Thymus (tissue), 11 donors: ENCODE measurements around the gene PFN3. TPM values are rescaled to one million over a fixed set of nuclear protein-coding genes. Genes with fewer than 3 reads are reported as not detected.
A peak's percentile ranks its signal among the peaks of the same experiment; 100 is the strongest.

Experiments
- DNase-seq, 9 donors: peaks; one replicate each; pipeline ENCODE4 v3.0.0-alpha.2; 2013; ENCODE audit warnings: low spot score in 9 of 9, low read depth in 6 of 9, missing footprints in 1 of 9
- H3K27ac ChIP-seq, 2 donors: one replicate each; pipeline ENCODE4 v1.5.1; 2013; ENCODE audit warnings: control low read depth in 1 of 2, low read depth in 1 of 2, low read length in 1 of 2, mild to moderate bottlenecking in 1 of 2, moderate library complexity in 1 of 2
- H3K27me3 ChIP-seq, 2 donors: one replicate each; pipeline ENCODE4 v1.5.1; 2013; ENCODE audit warnings: low read length in 1 of 2; ENCODE audit not compliant: control insufficient read depth in 2 of 2, insufficient read depth in 1 of 2
- H3K36me3 ChIP-seq, 2 donors: one replicate each; pipeline ENCODE4 v1.5.1; 2013; ENCODE audit warnings: low read length in 1 of 2, mild to moderate bottlenecking in 1 of 2, moderate library complexity in 1 of 2; ENCODE audit not compliant: control insufficient read depth in 2 of 2, insufficient read depth in 2 of 2
- H3K4me1 ChIP-seq, 2 donors: one replicate each; pipeline ENCODE4 v1.5.1; 2013; ENCODE audit warnings: low read length in 2 of 2; ENCODE audit not compliant: control insufficient read depth in 2 of 2, insufficient read depth in 2 of 2
- H3K4me3 ChIP-seq, 2 donors: one replicate each; pipeline ENCODE4 v1.5.1; 2013; ENCODE audit warnings: low read length in 2 of 2, control low read depth in 1 of 2, mild to moderate bottlenecking in 1 of 2
- H3K9me3 ChIP-seq, 2 donors: one replicate each; pipeline ENCODE4 v1.5.1; 2013; ENCODE audit warnings: low read length in 1 of 2, mild to moderate bottlenecking in 1 of 2; ENCODE audit not compliant: control insufficient read depth in 2 of 2, insufficient read depth in 1 of 2
- WGBS: extraction: QIAGEN DNeasy Blood & Tissue Kit; methylation state at CpG from one replicate; pipeline ENCODE4 v1.1.7; 2013; 5-methylcytosine and 5-hydroxymethylcytosine counted together
- polyA plus RNA-seq: library from polyadenylated mRNA; stranded (reverse); fragments of 200-250 nt; gene quantifications from one replicate; pipeline ENCODE4 v1.2.3, GENCODE V29; 2013
- total RNA-seq: library from RNA; stranded (reverse); fragments of 120-200 nt; gene quantifications from one replicate; pipeline ENCODE4 v1.2.4, GENCODE V29; 2013
- donor health status: healthy.

The PFN3 gene
- total and polyA plus RNA-seq, 2 donors = not detected

DNA sequence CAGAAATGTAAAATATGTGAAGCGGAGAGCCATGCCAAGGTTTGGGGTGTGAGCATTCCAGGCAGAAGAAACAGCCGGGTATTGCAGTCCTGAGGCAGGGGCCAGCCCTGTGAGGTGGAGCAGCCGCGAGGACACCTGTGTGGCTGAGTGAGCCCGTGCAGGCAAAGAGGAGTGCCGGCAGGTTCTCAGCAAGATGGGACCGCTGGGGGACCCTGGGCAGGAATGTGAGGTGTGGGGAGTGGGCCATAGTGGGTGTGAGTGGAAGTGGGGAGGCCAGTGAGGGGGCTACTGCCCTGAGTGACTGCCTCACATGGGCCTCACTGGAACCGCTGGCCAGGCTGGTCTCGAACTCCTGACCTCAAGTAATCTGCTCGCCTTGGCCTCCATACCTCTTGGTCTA is 38.0 kb upstream of the PFN3 start:
- Histone ChIP-seq H3K27me3 (no peaks in the 10 kb centered on the region), H3K4me3 (no peak overlapping the region), H3K4me1 (peaks cover 0 to 17% of the 10 kb centered on the region in 2 donors), H3K36me3 (peaks cover 88 to 96% of the 10 kb centered on the region in 2 donors), H3K9me3 (no peaks in the 10 kb centered on the region), H3K27ac (no peak overlapping the region)
- DNase-seq = no peak
- 98% methylated on average over 10 of the region's 10 CpGs for WGBS

DNA sequence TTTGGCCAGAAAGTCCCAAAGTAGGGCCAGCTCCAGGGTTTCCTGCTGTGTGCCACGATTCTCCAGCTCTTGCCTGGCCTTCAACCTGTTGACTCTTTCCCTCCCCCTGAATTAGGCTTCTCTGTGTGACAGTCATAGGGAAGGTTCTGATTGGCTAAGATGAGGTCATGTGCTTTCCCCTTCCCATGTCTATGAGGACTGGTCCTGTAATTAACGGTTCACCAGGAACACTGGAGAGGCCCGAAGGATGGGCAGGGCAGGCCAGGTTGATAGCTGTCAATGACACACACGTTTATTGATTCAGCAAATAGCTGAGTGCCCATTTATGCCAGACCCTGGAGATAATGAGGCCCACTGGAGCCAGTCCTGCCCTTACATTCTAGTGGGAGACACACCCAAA is 37.2 kb upstream of the PFN3 start:
- H3K27ac ChIP-seq = no peak overlapping the region
- H3K4me1 ChIP-seq = peaks cover 1 to 25% of the 10 kb centered on the region in 2 donors
- no peaks in the 10 kb centered on the region for H3K27me3 ChIP-seq
- H3K4me3 ChIP-seq = no peak overlapping the region
- DNase-seq = no peak
- H3K36me3 ChIP-seq = peaks cover 88 to 96% of the 10 kb centered on the region in 2 donors
- H3K9me3 ChIP-seq = no peaks in the 10 kb centered on the region
- WGBS = 96% methylated on average over 4 of the region's 4 CpGs

DNA sequence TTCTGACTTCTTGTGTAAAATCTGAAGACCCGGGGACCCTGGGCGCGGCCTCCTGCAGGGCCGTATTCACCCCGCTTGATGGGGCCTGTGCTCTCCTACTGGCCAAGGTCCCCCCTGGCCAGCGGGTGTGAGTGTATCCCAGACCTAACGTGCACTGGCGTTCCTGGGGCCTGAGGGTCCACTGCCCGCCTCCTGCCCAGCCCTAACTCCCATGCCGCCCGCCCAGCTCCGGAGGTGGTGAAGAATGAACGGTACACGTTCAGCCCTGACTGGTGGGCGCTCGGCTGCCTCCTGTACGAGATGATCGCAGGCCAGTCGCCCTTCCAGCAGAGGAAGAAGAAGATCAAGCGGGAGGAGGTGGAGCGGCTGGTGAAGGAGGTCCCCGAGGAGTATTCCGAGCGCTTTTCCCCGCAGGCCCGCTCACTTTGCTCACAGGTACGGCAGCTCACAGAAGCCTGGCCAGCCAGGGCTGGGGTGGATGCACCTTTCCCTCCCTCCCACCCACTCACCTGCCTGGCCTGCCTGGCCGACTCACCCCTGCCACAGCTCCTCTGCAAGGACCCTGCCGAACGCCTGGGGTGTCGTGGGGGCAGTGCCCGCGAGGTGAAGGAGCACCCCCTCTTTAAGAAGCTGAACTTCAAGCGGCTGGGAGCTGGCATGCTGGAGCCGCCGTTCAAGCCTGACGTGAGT is 35.5 kb upstream of the PFN3 start:
- WGBS = 96% methylated on average over 37 of the region's 37 CpGs
- no peaks in the 10 kb centered on the region for H3K9me3 ChIP-seq
- H3K4me3 ChIP-seq = no peak overlapping the region
- peaks cover 86 to 96% of the 10 kb centered on the region in 2 donors for H3K36me3 ChIP-seq
- H3K4me1 ChIP-seq = peaks cover 18 to 41% of the 10 kb centered on the region in 2 donors
- H3K27ac ChIP-seq = no peak overlapping the region
- H3K27me3 ChIP-seq = no peaks in the 10 kb centered on the region
- DNase-seq = no peak

DNA sequence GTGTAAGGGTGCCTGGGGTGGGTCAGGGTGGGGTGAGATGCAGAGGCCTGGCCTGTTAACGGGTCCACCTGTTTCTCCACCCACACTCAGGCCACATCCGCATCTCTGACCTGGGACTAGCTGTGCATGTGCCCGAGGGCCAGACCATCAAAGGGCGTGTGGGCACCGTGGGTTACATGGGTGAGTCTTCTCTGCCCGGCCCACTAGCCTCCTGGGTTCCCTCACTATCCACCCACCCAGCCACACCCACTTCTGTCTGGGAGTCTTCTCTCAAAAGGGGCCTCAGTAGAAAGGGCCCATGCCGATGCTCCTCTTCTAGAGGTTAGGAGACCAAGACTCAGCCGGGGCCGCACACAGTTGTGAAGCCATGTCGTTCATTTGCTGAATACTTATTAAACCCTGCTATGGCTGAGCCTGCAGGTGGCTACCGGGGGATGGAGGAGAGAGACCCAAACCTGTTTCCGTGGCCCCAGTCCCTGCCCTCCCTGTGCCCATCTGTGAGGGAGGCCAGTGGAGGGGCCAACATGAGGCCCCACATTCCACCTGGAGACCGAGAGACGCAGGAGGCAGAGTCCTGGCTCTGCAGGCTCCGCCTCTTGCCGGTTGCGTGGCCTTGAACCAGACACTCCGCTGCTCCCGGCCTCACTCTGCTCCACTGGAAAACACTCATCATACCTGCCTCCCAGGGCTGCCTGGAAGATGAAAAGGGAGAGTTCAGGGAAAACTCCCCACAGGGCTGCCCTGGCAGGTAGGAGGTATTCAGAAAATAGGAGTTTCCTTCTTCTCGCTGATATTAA is 34.7 kb upstream of the PFN3 start:
- no peak overlapping the region for H3K27ac ChIP-seq
- no peak overlapping the region for H3K4me3 ChIP-seq

DNA sequence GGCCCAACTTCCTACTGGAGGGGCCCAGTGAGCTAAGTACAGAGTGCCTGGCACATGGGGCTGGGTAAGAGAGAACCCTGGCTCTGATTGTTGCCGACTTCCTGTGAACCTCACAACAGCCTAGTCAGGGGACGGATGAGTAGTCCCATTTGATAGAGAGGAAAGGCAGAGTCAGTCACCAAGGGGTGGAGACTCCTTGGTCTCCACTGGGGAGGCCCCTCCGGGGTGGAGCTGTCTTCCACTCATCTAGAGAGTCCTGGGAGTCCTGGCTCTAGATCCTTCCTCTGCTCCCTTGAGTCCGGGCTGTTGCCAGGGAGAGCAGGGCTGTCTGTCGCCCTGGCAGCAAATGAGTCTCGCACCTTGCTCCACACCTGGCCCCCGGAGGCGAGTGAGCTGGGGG is 34.0 kb upstream of the PFN3 start:
- peaks cover 33 to 57% of the 10 kb centered on the region in 2 donors for H3K4me1 ChIP-seq
- no peak overlapping the region for H3K27ac ChIP-seq
- H3K9me3 ChIP-seq = no peaks in the 10 kb centered on the region
- no peak overlapping the region for H3K4me3 ChIP-seq
- H3K27me3 ChIP-seq = no peaks in the 10 kb centered on the region
- DNase-seq = no peak
- peaks cover 74 to 95% of the 10 kb centered on the region in 2 donors for H3K36me3 ChIP-seq
- WGBS = 96% methylated on average over 8 of the region's 8 CpGs

More for the DNA sequence above, 34.7 kb upstream of the PFN3 start:
- no peak for DNase-seq
- Histone ChIP-seq H3K9me3 (no peaks in the 10 kb centered on the region), H3K4me1 (peaks cover 26 to 50% of the 10 kb centered on the region in 2 donors), H3K27me3 (no peaks in the 10 kb centered on the region), H3K36me3 (peaks cover 78 to 96% of the 10 kb centered on the region in 2 donors)
- WGBS = 98% methylated on average over 20 of the region's 20 CpGs

DNA sequence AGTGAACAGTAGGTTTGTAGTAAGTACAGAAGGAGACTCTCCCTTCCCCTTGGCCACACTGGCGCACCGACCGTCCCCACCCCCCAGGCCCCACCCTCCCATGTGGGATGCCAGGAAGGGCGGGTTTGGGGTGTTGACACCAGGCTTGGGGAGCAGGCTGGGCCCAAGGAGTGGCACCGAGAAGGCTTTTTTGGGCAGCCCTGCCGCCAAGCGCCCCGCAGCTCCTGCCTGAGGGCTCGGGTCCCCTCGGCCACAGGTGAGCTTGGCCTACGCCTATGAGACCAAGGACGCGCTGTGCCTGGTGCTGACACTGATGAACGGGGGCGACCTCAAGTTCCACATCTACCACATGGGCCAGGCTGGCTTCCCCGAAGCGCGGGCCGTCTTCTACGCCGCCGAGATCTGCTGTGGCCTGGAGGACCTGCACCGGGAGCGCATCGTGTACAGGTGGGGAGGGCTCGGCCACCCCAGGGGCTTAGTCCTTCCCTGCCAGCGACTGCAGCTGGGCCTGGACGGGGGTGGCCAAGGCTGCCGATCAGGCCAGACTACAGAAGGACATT is 33.3 kb upstream of the PFN3 start:
- Histone ChIP-seq H3K9me3 (no peaks in the 10 kb centered on the region), H3K27me3 (no peaks in the 10 kb centered on the region), H3K36me3 (peaks cover 72 to 91% of the 10 kb centered on the region in 2 donors), H3K27ac (no peak overlapping the region), H3K4me3 (no peak overlapping the region), H3K4me1 (peaks cover 40 to 64% of the 10 kb centered on the region in 2 donors)
- DNase-seq = no peak
- 97% methylated on average over 29 of the region's 29 CpGs for WGBS

DNA sequence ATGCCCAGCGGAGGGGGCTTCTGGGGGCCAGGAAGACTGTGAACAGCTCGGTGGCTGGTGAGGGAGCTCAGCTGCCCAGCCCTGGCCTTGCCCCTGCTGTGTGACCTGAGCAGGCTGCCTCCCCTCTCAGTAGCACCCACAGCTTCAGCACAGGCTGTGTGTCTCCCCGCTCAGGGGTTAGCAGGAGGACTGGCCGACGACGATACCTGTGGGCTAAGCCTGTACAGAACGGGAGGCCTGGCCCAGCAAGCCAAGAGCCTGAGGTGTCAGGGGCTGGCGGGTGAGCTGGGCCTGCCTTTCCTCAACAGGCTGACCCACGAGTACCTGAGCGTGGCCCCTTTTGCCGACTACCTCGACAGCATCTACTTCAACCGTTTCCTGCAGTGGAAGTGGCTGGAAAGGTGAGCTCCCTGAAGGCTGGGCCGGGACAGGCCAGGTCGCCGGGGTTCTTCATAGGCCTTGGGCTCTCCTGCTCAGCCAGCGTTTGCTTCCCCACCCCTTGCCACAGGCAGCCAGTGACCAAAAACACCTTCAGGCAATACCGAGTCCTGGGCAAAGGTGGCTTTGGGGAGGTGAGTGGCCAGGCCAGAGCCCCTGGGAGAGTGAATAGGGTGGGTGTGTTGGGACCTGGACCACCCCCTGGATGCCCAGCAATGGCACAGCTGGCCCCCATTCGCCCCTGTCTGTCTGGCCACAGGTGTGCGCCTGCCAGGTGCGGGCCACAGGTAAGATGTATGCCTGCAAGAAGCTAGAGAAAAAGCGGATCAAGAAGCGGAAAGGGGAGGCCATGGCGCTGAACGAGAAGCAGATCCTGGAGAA is 32.6 kb upstream of the PFN3 start:
- H3K27ac ChIP-seq = peak overlapping the region in 1 of 2 donors; percentile 25

DNA sequence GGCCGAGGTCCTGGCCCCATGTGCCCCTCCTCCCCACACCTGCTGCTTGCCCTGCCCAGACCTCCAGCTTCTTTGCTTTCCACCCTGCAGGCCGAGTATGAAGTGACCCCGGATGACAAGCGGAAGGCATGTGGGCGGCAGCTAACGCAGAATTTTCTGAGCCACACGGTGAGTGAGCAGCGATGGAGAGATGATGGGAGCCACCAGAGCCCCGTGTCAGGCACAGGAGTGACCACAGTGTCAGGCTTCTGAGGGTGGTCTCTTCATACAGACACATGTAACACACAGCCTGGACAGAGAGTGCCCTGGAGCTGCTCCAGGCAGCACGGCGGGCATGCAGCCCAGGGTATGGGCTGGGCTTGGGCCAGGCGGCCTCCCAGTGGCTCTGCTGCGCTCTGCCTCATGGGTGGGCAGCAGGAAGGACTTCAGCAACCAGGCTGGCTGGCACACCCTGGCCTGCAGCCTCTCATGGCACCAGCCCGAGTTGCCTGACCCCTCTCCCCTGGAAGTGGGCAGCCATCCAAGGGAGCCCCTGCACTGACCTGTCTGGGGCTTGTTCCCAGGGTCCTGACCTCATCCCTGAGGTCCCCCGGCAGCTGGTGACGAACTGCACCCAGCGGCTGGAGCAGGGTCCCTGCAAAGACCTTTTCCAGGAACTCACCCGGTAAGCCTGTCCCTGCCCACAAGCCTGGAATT is 31.8 kb upstream of the PFN3 start:
- Histone ChIP-seq H3K4me1 (peaks cover 51 to 78% of the 10 kb centered on the region in 2 donors), H3K36me3 (peaks cover 58 to 83% of the 10 kb centered on the region in 2 donors), H3K9me3 (no peaks in the 10 kb centered on the region), H3K27me3 (no peaks in the 10 kb centered on the region), H3K27ac (peak overlapping the region; percentile 89 to 96), H3K4me3 (peak overlapping the region; percentile 21 to 35)
- 88% methylated on average over 18 of the region's 18 CpGs for WGBS
- DNase-seq = no peak

More for the DNA sequence above, 32.6 kb upstream of the PFN3 start:
- Histone ChIP-seq H3K36me3 (peaks cover 66 to 89% of the 10 kb centered on the region in 2 donors), H3K27me3 (no peaks in the 10 kb centered on the region), H3K4me3 (no peak overlapping the region), H3K4me1 (peaks cover 46 to 71% of the 10 kb centered on the region in 2 donors), H3K9me3 (no peaks in the 10 kb centered on the region)
- 96% methylated on average over 25 of the region's 25 CpGs for WGBS
- DNase-seq = no peak
